Measurements from ENCODE around the gene COMT. TPM values are rescaled to one million over a fixed set of nuclear protein-coding genes. Genes with fewer than 3 reads are reported as not detected.

Gene COMT
- total RNA-seq, 2 donors from 2014 or later = 26.6 to 27.8 TPM

GRCh38 chr22:19979712-19980493 lies 38.3 kb downstream of the COMT start:
- no peak for TF ChIP-seq CTCF (conservative IDR thresholded peaks at IDR 0.05)
- H3K4me1 ChIP-seq (ENCODE audit: control insufficient read depth, insufficient read depth, low read length) = peaks cover 8% of the 10 kb centered on the region
- Mint-ChIP-seq H3K4me3 (no peak overlapping the region), H3K27me3 (ENCODE audit: insufficient read depth) (no peaks in the 10 kb centered on the region), H3K4me1 (peaks cover 9% of the 10 kb centered on the region), H3K9me3 (no peaks in the 10 kb centered on the region), H3K36me3 (ENCODE audit: low read depth) (peaks cover 15% of the 10 kb centered on the region), H3K27ac (no peak overlapping the region)
- no peak for DNase-seq
- no peaks in the 10 kb centered on the region for H3K9me3 ChIP-seq (ENCODE audit: control insufficient read depth, low read length)
- no peaks in the 10 kb centered on the region for H3K27me3 ChIP-seq (ENCODE audit: control insufficient read depth, insufficient read depth, low read length, poor library complexity, severe bottlenecking)
- WGBS, 2 experiments (ENCODE audit: insufficient coverage in 1 of 2, insufficient read length in 1 of 2) = 95 to 97% methylated on average over 49 to 52 of the region's 52 CpGs
- H3K4me3 ChIP-seq (ENCODE audit: low read length) = no peak overlapping the region
- no peak overlapping the region for H3K9ac ChIP-seq (ENCODE audit: extremely low read depth, low read length, poor library complexity, severe bottlenecking)
- H3K36me3 ChIP-seq (ENCODE audit: control insufficient read depth, insufficient read depth, low read length) = peaks cover 3% of the 10 kb centered on the region
- no peak overlapping the region for H3K27ac ChIP-seq (ENCODE audit: low read depth, low read length)

GRCh38 chr22:19980766-19981165 lies 39.2 kb downstream of the COMT start:
- H3K36me3 ChIP-seq (ENCODE audit: control insufficient read depth, insufficient read depth, low read length) = peaks cover 3% of the 10 kb centered on the region
- 90 to 91% methylated on average over 3 to 7 of the region's 7 CpGs for WGBS, 2 experiments (ENCODE audit: insufficient coverage in 1 of 2, insufficient read length in 1 of 2)
- no peaks in the 10 kb centered on the region for H3K27me3 Mint-ChIP-seq (ENCODE audit: insufficient read depth)
- no peaks in the 10 kb centered on the region for H3K27me3 ChIP-seq (ENCODE audit: control insufficient read depth, insufficient read depth, low read length, poor library complexity, severe bottlenecking)
- peaks cover 2% of the 10 kb centered on the region for H3K4me1 Mint-ChIP-seq
- H3K4me1 ChIP-seq (ENCODE audit: control insufficient read depth, insufficient read depth, low read length) = peaks cover under 1% of the 10 kb centered on the region
- H3K9me3 Mint-ChIP-seq = no peaks in the 10 kb centered on the region
- H3K27ac ChIP-seq (ENCODE audit: low read depth, low read length) = no peak overlapping the region
- TF ChIP-seq CTCF (conservative IDR thresholded peaks at IDR 0.05) = no peak
- H3K36me3 Mint-ChIP-seq (ENCODE audit: low read depth) = peaks cover 9% of the 10 kb centered on the region
- H3K4me3 ChIP-seq (ENCODE audit: low read length) = no peak overlapping the region
- H3K4me3 Mint-ChIP-seq = no peak overlapping the region
- H3K9ac ChIP-seq (ENCODE audit: extremely low read depth, low read length, poor library complexity, severe bottlenecking) = no peak overlapping the region
- no peaks in the 10 kb centered on the region for H3K9me3 ChIP-seq (ENCODE audit: control insufficient read depth, low read length)
- no peak for DNase-seq
- no peak overlapping the region for H3K27ac Mint-ChIP-seq

- H3K36me3 ChIP-seq (ENCODE audit: control insufficient read depth, insufficient read depth, low read length) = peaks cover 3% of the 10 kb centered on the region
- no peak overlapping the region for H3K4me3 ChIP-seq (ENCODE audit: low read length)
Measured at GRCh38 chr22:19981171-19981960, 39.8 kb downstream of the COMT start.

More at GRCh38 chr22:19981171-19981960, 39.8 kb downstream of the COMT start:
- Mint-ChIP-seq H3K36me3 (ENCODE audit: low read depth) (peaks cover 9% of the 10 kb centered on the region), H3K4me1 (peaks cover 2% of the 10 kb centered on the region), H3K27me3 (ENCODE audit: insufficient read depth) (no peaks in the 10 kb centered on the region), H3K9me3 (no peaks in the 10 kb centered on the region), H3K4me3 (no peak overlapping the region), H3K27ac (no peak overlapping the region)
- H3K9ac ChIP-seq (ENCODE audit: extremely low read depth, low read length, poor library complexity, severe bottlenecking) = no peak overlapping the region
- peaks cover 6% of the 10 kb centered on the region for H3K4me1 ChIP-seq (ENCODE audit: control insufficient read depth, insufficient read depth, low read length)
- no peak overlapping the region for H3K27ac ChIP-seq (ENCODE audit: low read depth, low read length)
- H3K27me3 ChIP-seq (ENCODE audit: control insufficient read depth, insufficient read depth, low read length, poor library complexity, severe bottlenecking) = no peaks in the 10 kb centered on the region
- WGBS, 2 experiments (ENCODE audit: insufficient coverage in 1 of 2, insufficient read length in 1 of 2) = 93 to 99% methylated on average over 16 to 33 of the region's 33 CpGs
- no peak for DNase-seq
- no peaks in the 10 kb centered on the region for H3K9me3 ChIP-seq (ENCODE audit: control insufficient read depth, low read length)
- TF ChIP-seq CTCF (conservative IDR thresholded peaks at IDR 0.05) = no peak

Data from endodermal cell (in vitro differentiated cells).